SK-N-SH treated with all-trans-retinoic acid at 6 μM for 48 hours (cell line): ENCODE results near the gene FGFR3.

Source experiments
- ATAC-seq: fragments of 200-7000 bp; cut with Tn5 transposase; 3 replicates; pipeline ENCODE4 v1.9.1; 2020; ENCODE audit warnings: mild to moderate bottlenecking, moderate library complexity
- ARNTL ChIP-seq: fragments of 450-650 bp; formaldehyde crosslinking; IDR thresholded peaks from 2 replicates; pipeline ENCODE4 v1.5.0; 2020; ENCODE audit warnings: low read depth, mild to moderate bottlenecking, moderate library complexity, borderline replicate concordance
- CSDC2 ChIP-seq: fragments of 250-450 bp; sonication (Bioruptor Pico); IDR thresholded peaks from 2 replicates; pipeline ENCODE4 v1.5.0; 2020; ENCODE audit warnings: mild to moderate bottlenecking, moderate library complexity
- GLIS3 ChIP-seq: fragments of 250-450 bp; sonication (Bioruptor Pico); IDR thresholded peaks from 2 replicates; pipeline ENCODE4 v1.5.0; 2020; ENCODE audit warnings: mild to moderate bottlenecking, moderate library complexity
- ISL1 ChIP-seq: fragments of 250-450 bp; sonication (Bioruptor Pico); IDR thresholded peaks from 2 replicates; pipeline ENCODE4 v2.1.2; 2022; ENCODE audit warnings: mild to moderate bottlenecking, moderate library complexity
- OSR1 ChIP-seq: fragments of 250-450 bp; sonication (Bioruptor Pico); IDR thresholded peaks from 2 replicates; pipeline ENCODE4 v1.8.0; 2022; ENCODE audit warnings: moderate library complexity, mild to moderate bottlenecking, inconsistent platforms
- PATZ1 ChIP-seq: fragments of 250-450 bp; sonication (Bioruptor Pico); IDR thresholded peaks from 2 replicates; pipeline ENCODE4 v1.8.0; 2020; ENCODE audit warnings: mild to moderate bottlenecking, moderate library complexity, borderline replicate concordance
- PPARA ChIP-seq: fragments of 250-450 bp; sonication (Bioruptor Pico); IDR thresholded peaks from 2 replicates; pipeline ENCODE4 v1.5.0; 2020; ENCODE audit warnings: mild to moderate bottlenecking, borderline replicate concordance
- SNAI2 ChIP-seq: fragments of 250-450 bp; sonication (Bioruptor Pico); IDR thresholded peaks from 2 replicates; pipeline ENCODE4 v1.5.0; 2020; ENCODE audit warnings: mild to moderate bottlenecking, moderate library complexity
- TCF4 ChIP-seq: fragments of 250-450 bp; sonication (Bioruptor Pico); IDR thresholded peaks from 2 replicates; pipeline ENCODE4 v1.8.0; 2021; ENCODE audit warnings: mild to moderate bottlenecking, moderate library complexity, borderline replicate concordance
- ZFP3 ChIP-seq: fragments of 250-450 bp; sonication (Bioruptor Pico); IDR thresholded peaks from 2 replicates; pipeline ENCODE4 v1.5.0; 2020; ENCODE audit warnings: mild to moderate bottlenecking, moderate library complexity
- ZNF565 ChIP-seq: fragments of 450-650 bp; formaldehyde crosslinking; conservative IDR thresholded peaks from 2 replicates; pipeline ENCODE4 v1.5.0; 2020; ENCODE audit warnings: low read depth, mild to moderate bottlenecking, moderate library complexity
- ZNF8 ChIP-seq: fragments of 450-650 bp; formaldehyde crosslinking; IDR thresholded peaks from 2 replicates; pipeline ENCODE4 v1.5.0; 2020; ENCODE audit warnings: mild to moderate bottlenecking, moderate library complexity
- TF ChIP-seq, protein P1 (sequence below): fragments of 250-450 bp; sonication (Bioruptor Pico); IDR thresholded peaks from 2 replicates; pipeline ENCODE4 v1.5.0; 2020; ENCODE audit warnings: mild to moderate bottlenecking, moderate library complexity
- TF ChIP-seq, protein P2 (sequence below): fragments of 250-450 bp; sonication (Bioruptor Pico); IDR thresholded peaks from 2 replicates; pipeline ENCODE4 v1.5.1; 2021; ENCODE audit warnings: mild to moderate bottlenecking, moderate library complexity
- TF ChIP-seq, protein P3 (sequence below): fragments of 250-450 bp; sonication (Bioruptor Pico); IDR thresholded peaks from 2 replicates; pipeline ENCODE4 v1.8.0; 2021; ENCODE audit warnings: low read depth, mild to moderate bottlenecking, moderate library complexity, borderline replicate concordance

FGFR3 gene

GRCh38 chr4:1769692-1770091 lies 23.4 kb upstream of the FGFR3 start:
- no peak for TF ChIP-seq OSR1 (CRISPR knock-in tag)
- TF ChIP-seq, protein P1, sequence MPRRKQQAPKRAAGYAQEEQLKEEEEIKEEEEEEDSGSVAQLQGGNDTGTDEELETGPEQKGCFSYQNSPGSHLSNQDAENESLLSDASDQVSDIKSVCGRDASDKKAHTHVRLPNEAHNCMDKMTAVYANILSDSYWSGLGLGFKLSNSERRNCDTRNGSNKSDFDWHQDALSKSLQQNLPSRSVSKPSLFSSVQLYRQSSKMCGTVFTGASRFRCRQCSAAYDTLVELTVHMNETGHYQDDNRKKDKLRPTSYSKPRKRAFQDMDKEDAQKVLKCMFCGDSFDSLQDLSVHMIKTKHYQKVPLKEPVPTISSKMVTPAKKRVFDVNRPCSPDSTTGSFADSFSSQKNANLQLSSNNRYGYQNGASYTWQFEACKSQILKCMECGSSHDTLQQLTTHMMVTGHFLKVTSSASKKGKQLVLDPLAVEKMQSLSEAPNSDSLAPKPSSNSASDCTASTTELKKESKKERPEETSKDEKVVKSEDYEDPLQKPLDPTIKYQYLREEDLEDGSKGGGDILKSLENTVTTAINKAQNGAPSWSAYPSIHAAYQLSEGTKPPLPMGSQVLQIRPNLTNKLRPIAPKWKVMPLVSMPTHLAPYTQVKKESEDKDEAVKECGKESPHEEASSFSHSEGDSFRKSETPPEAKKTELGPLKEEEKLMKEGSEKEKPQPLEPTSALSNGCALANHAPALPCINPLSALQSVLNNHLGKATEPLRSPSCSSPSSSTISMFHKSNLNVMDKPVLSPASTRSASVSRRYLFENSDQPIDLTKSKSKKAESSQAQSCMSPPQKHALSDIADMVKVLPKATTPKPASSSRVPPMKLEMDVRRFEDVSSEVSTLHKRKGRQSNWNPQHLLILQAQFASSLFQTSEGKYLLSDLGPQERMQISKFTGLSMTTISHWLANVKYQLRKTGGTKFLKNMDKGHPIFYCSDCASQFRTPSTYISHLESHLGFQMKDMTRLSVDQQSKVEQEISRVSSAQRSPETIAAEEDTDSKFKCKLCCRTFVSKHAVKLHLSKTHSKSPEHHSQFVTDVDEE (CRISPR knock-in tag): no peak
- TF ChIP-seq, protein P2, sequence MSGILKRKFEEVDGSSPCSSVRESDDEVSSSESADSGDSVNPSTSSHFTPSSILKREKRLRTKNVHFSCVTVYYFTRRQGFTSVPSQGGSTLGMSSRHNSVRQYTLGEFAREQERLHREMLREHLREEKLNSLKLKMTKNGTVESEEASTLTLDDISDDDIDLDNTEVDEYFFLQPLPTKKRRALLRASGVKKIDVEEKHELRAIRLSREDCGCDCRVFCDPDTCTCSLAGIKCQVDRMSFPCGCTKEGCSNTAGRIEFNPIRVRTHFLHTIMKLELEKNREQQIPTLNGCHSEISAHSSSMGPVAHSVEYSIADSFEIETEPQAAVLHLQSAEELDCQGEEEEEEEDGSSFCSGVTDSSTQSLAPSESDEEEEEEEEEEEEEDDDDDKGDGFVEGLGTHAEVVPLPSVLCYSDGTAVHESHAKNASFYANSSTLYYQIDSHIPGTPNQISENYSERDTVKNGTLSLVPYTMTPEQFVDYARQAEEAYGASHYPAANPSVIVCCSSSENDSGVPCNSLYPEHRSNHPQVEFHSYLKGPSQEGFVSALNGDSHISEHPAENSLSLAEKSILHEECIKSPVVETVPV (CRISPR knock-in tag): no peak
- TF ChIP-seq SNAI2 (CRISPR knock-in tag): no peak
- no peak for ATAC-seq

DNA sequence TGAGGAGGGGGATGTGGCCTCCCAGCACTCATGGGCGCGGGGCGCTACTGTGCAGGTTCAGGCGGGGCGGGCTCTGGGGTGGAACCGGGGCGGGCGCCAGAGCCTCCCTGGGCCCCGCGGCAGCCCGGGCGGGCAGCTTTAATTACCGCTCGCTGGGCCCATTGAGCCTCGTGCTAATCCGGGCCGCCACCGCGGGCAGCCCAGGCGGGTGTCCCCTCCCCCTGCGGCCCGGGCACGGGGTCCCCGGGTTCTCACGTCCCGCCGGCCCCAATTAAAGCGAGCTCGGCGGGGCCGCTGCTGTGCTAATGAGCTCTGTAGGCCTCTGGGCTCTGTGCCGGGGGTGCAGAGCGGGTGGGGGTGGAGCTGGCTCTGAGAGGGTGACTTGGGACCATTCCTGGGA lies 22.8 kb upstream of the FGFR3 start:
- TF ChIP-seq, protein P2 (CRISPR knock-in tag): no peak
- TF ChIP-seq PPARA (CRISPR knock-in tag): no peak
- ATAC-seq: no peak

- TF ChIP-seq TCF4 (CRISPR knock-in tag): no peak
- TF ChIP-seq, protein P3, sequence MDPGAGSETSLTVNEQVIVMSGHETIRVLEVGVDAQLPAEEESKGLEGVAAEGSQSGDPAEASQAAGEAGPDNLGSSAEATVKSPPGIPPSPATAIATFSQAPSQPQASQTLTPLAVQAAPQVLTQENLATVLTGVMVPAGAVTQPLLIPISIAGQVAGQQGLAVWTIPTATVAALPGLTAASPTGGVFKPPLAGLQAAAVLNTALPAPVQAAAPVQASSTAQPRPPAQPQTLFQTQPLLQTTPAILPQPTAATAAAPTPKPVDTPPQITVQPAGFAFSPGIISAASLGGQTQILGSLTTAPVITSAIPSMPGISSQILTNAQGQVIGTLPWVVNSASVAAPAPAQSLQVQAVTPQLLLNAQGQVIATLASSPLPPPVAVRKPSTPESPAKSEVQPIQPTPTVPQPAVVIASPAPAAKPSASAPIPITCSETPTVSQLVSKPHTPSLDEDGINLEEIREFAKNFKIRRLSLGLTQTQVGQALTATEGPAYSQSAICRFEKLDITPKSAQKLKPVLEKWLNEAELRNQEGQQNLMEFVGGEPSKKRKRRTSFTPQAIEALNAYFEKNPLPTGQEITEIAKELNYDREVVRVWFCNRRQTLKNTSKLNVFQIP (CRISPR knock-in tag): no peak
- TF ChIP-seq OSR1 (CRISPR knock-in tag): no peak
- TF ChIP-seq SNAI2 (CRISPR knock-in tag): no peak
- TF ChIP-seq GLIS3 (CRISPR knock-in tag): no peak
- TF ChIP-seq CSDC2 (CRISPR knock-in tag): no peak
- ATAC-seq: no peak
These were observed 22.3 kb upstream of the FGFR3 start for GRCh38 chr4:1770791-1771231.

DNA sequence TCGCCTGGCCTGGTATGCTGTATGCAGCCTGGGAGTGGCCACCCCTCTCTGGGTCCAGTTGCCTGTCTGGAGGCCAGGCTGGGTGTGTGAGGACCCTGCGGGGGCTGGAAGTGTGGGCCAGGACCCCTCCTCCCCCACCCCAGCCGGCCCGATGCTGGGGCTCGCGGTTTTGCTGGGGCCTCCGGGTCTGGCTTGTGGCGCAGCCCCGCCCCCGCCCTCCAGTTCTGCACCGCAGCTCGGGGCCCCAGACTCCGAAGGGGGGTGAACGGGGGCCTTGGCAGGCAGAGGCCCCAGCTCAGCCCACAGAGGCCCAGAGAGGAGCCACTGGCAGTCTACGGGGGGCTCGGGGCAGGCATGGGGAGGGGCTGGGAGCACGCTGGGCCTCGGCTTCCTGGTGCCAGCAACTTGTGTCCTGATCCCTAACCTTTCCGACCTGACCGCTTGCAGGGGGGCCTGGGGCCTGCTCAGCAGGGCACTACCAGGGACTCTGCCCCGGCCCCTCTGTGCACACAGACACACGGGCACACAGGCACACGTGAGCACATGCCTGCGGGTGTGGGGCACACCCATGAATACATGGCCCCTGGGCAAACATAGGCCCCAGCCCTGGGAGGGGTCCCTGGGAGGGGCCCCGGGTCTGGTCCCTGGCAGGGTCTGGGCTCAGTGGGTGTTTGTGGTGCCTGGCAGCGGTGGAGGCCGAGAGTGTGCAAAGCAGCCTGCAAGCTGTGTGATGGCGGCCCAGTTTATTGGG lies 21.4 kb upstream of the FGFR3 start:
- TF ChIP-seq TCF4 (CRISPR knock-in tag): no peak
- no peak for TF ChIP-seq ZFP3 (CRISPR knock-in tag)
- no peak for TF ChIP-seq SNAI2 (CRISPR knock-in tag)
- no peak for TF ChIP-seq ISL1 (CRISPR knock-in tag)
- TF ChIP-seq, protein P3 (CRISPR knock-in tag): no peak
- TF ChIP-seq, protein P1 (CRISPR knock-in tag): no peak
- no peak for TF ChIP-seq ARNTL (CRISPR knock-in tag)
- TF ChIP-seq ZNF565 (CRISPR knock-in tag): no peak
- no peak for TF ChIP-seq PATZ1 (CRISPR knock-in tag)
- no peak for TF ChIP-seq ZNF8 (CRISPR knock-in tag)
- no peak for TF ChIP-seq CSDC2 (CRISPR knock-in tag)
- TF ChIP-seq, all 23 proteins: peak for 0
- ATAC-seq: no peak
